Liver (tissue), 3 donors: ENCODE data around the gene ZFAND3.

Source experiments
- FOXA1 ChIP-seq: IDR thresholded peaks from 2 replicates; pipeline ENCODE4 v1.6.1; 2016; ENCODE audit warnings: antibody characterized with exemption
- JUND ChIP-seq, 2 donors: IDR thresholded peaks; 2 replicates each; pipeline ENCODE4 v1.6.1; 2016; ENCODE audit warnings: antibody characterized with exemption in 2 of 2
- RAD21 ChIP-seq, 2 donors: IDR thresholded peaks; 2 replicates each; pipeline ENCODE4 v1.6.1; 2016; ENCODE audit warnings: antibody characterized with exemption in 2 of 2, mild to moderate bottlenecking in 2 of 2
- SP1 ChIP-seq: IDR thresholded peaks from 2 replicates; pipeline ENCODE4 v1.6.1; 2018; ENCODE audit warnings: antibody characterized with exemption, mild to moderate bottlenecking
- TAF1 ChIP-seq: conservative IDR thresholded peaks from 2 replicates; pipeline ENCODE4 v1.6.1; 2016; ENCODE audit warnings: antibody characterized with exemption, mild to moderate bottlenecking
- TF ChIP-seq, protein P1 (sequence below): fragments of 150-350 bp; IDR thresholded peaks from 2 replicates; pipeline ENCODE4 v1.5.1; 2017; ENCODE audit warnings: improper control_type of control experiment, low read depth, low read length; ENCODE audit not compliant: missing input control
- TF ChIP-seq, protein P2 (sequence below): IDR thresholded peaks from 2 replicates; pipeline ENCODE4 v1.6.1; 2016; ENCODE audit warnings: antibody characterized with exemption, mild to moderate bottlenecking
- donor health status: healthy.
- donor health status: healthy.

GRCh38 chr6:38142178-38142902 is 322.8 kb downstream of the ZFAND3 start:
- no peak for TF ChIP-seq TAF1
- TF ChIP-seq, protein P1, sequence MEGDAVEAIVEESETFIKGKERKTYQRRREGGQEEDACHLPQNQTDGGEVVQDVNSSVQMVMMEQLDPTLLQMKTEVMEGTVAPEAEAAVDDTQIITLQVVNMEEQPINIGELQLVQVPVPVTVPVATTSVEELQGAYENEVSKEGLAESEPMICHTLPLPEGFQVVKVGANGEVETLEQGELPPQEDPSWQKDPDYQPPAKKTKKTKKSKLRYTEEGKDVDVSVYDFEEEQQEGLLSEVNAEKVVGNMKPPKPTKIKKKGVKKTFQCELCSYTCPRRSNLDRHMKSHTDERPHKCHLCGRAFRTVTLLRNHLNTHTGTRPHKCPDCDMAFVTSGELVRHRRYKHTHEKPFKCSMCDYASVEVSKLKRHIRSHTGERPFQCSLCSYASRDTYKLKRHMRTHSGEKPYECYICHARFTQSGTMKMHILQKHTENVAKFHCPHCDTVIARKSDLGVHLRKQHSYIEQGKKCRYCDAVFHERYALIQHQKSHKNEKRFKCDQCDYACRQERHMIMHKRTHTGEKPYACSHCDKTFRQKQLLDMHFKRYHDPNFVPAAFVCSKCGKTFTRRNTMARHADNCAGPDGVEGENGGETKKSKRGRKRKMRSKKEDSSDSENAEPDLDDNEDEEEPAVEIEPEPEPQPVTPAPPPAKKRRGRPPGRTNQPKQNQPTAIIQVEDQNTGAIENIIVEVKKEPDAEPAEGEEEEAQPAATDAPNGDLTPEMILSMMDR: no peak
- no peak for TF ChIP-seq RAD21 (IDR thresholded peaks at IDR 0.05)
- TF ChIP-seq SP1: no peak
- no peak for TF ChIP-seq JUND (IDR thresholded peaks at IDR 0.05)
- no peak for TF ChIP-seq FOXA1
- TF ChIP-seq, protein P2, sequence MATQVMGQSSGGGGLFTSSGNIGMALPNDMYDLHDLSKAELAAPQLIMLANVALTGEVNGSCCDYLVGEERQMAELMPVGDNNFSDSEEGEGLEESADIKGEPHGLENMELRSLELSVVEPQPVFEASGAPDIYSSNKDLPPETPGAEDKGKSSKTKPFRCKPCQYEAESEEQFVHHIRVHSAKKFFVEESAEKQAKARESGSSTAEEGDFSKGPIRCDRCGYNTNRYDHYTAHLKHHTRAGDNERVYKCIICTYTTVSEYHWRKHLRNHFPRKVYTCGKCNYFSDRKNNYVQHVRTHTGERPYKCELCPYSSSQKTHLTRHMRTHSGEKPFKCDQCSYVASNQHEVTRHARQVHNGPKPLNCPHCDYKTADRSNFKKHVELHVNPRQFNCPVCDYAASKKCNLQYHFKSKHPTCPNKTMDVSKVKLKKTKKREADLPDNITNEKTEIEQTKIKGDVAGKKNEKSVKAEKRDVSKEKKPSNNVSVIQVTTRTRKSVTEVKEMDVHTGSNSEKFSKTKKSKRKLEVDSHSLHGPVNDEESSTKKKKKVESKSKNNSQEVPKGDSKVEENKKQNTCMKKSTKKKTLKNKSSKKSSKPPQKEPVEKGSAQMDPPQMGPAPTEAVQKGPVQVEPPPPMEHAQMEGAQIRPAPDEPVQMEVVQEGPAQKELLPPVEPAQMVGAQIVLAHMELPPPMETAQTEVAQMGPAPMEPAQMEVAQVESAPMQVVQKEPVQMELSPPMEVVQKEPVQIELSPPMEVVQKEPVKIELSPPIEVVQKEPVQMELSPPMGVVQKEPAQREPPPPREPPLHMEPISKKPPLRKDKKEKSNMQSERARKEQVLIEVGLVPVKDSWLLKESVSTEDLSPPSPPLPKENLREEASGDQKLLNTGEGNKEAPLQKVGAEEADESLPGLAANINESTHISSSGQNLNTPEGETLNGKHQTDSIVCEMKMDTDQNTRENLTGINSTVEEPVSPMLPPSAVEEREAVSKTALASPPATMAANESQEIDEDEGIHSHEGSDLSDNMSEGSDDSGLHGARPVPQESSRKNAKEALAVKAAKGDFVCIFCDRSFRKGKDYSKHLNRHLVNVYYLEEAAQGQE: no peak
